Common myeloid progenitor, CD34-positive (primary cell): Measurements from ENCODE around the gene GRPEL1.

ENCODE experiments used
- CTCF ChIA-PET: fragments of 350-600 bp; sonication (Branson Sonifier 250); formaldehyde crosslinking; loops from one replicate; lab custom pipeline; 2021; ENCODE audit warnings: antibody characterized with exemption; lab: Charles Lee
- POLR2A ChIA-PET: fragments of 350-600 bp; sonication (Branson Sonifier 250); formaldehyde crosslinking; loops from one replicate; lab custom pipeline; 2021; ENCODE audit warnings: antibody characterized with exemption; lab: Charles Lee
- DNase-seq, 3 donors: peaks; one replicate each; pipeline versions ENCODE4 v3.0.0 to v3.0.0-alpha.2; 2013
- H3K27ac ChIP-seq, 2 experiments: 1 replicate in 1 of 2; 2 replicates in 1 of 2; pipeline ENCODE4 v1.7.0; 2013; ENCODE audit warnings: inconsistent platforms in 2 of 2, low read length in 2 of 2, mild to moderate bottlenecking in 2 of 2, low read depth in 1 of 2, moderate library complexity in 1 of 2; ENCODE audit not compliant: severe bottlenecking in 2 of 2, insufficient read depth in 1 of 2, poor library complexity in 1 of 2
- H3K27me3 ChIP-seq, 5 experiments: replicated peaks in 2 of 5; 1 replicate in 3 of 5; 2 replicates in 2 of 5; pipeline versions ENCODE4 v1.6.1 to v1.7.0; 2013; ENCODE audit warnings: low read length in 4 of 5, mild to moderate bottlenecking in 2 of 5, moderate library complexity in 2 of 5, inconsistent platforms in 1 of 5; ENCODE audit not compliant: insufficient read depth in 5 of 5, control insufficient read depth in 4 of 5
- H3K36me3 ChIP-seq, 4 experiments: 1 replicate in 2 of 4; 2 replicates in 2 of 4; pipeline versions ENCODE4 v1.6.1 to v1.7.0; 2013; ENCODE audit warnings: low read length in 3 of 4, control low read depth in 1 of 4, mild to moderate bottlenecking in 1 of 4; ENCODE audit not compliant: control insufficient read depth in 4 of 4, insufficient read depth in 4 of 4
- H3K4me1 ChIP-seq, 4 experiments: 1 replicate in 3 of 4; 2 replicates in 1 of 4; pipeline versions ENCODE4 v1.6.1 to v1.7.1; 2013; ENCODE audit warnings: low read length in 3 of 4, mild to moderate bottlenecking in 3 of 4, control low read depth in 1 of 4, inconsistent platforms in 1 of 4, moderate library complexity in 1 of 4; ENCODE audit not compliant: control insufficient read depth in 4 of 4, insufficient read depth in 4 of 4; ENCODE audit errors: control extremely low read depth in 1 of 4
- H3K4me3 ChIP-seq, 7 experiments: 1 replicate in 4 of 7; 2 replicates in 3 of 7; pipeline versions ENCODE4 v1.5.1 to v1.7.0; 2013; ENCODE audit warnings: mild to moderate bottlenecking in 7 of 7, low read length in 6 of 7, moderate library complexity in 6 of 7, inconsistent platforms in 2 of 7, low read depth in 2 of 7, control low read depth in 1 of 7; ENCODE audit not compliant: insufficient read depth in 4 of 7, control insufficient read depth in 1 of 7; ENCODE audit errors: extremely low read depth in 1 of 7
- H3K9me3 ChIP-seq, 5 experiments: 1 replicate in 4 of 5; 2 replicates in 1 of 5; pipeline versions ENCODE4 v1.6.1 to v1.7.1; 2013; ENCODE audit warnings: low read length in 4 of 5, mild to moderate bottlenecking in 2 of 5, inconsistent platforms in 1 of 5, low read depth in 1 of 5, moderate library complexity in 1 of 5; ENCODE audit not compliant: control insufficient read depth in 4 of 5, insufficient read depth in 2 of 5; ENCODE audit errors: control extremely low read depth in 1 of 5
- WGBS: methylation state at CpG from one replicate; pipeline ENCODE4 v1.1.5; 2013; ENCODE audit not compliant: insufficient coverage; 5-methylcytosine and 5-hydroxymethylcytosine counted together

GRPEL1 gene

GRCh38 chr4:7068279-7068842 is 497 bp upstream of the GRPEL1 start:
- POLR2A ChIA-PET, result no interaction called here
- no peak for DNase-seq
- CTCF ChIA-PET, result interaction anchor here (0.9 to 9.2 kb wide), 7 partner anchors 14 to 449 kb away, joined by 3 to 113 read pairs (median 5); partner anchors contain the start of gene TADA2B
- Histone ChIP-seq H3K36me3 (peaks cover 5 to 12% (median 9%) of the 10 kb centered on the region in 4 experiments), H3K27ac (peak overlapping the region in 1 of 2 experiments; percentile 57), H3K27me3 (peaks cover 0 to 48% (median 10%) of the 10 kb centered on the region in 5 experiments), H3K9me3 (no peaks in the 10 kb centered on the region), H3K4me1 (peaks cover 8 to 31% (median 28%) of the 10 kb centered on the region in 4 experiments), H3K4me3 (peak overlapping the region; percentile 64 to 86 (median 77))
- WGBS, result under 1% methylated on average over 41 of the region's 50 CpGs

- peaks cover 0 to 41% (median 10%) of the 10 kb centered on the region in 5 experiments for H3K27me3 ChIP-seq
- POLR2A ChIA-PET, result no interaction called here
- H3K4me3 ChIP-seq, result peak overlapping the region in 6 of 7 experiments; percentile 4 to 86 (median 80)
- peaks cover 8 to 31% (median 28%) of the 10 kb centered on the region in 4 experiments for H3K4me1 ChIP-seq
- H3K36me3 ChIP-seq, result peaks cover 5 to 22% (median 17%) of the 10 kb centered on the region in 4 experiments
- peak overlapping the region in 1 of 2 experiments; percentile 49 for H3K27ac ChIP-seq
- 34% methylated on average over 5 of the region's 13 CpGs for WGBS
- CTCF ChIA-PET, result interaction anchor here (0.9 to 9.2 kb wide), 6 partner anchors 12 to 175 kb away, joined by 3 to 113 read pairs (median 25); partner anchors contain the start of gene TADA2B
- DNase-seq, result peak in 1 of 3 donors; percentile 51
- H3K9me3 ChIP-seq, result no peaks in the 10 kb centered on the region
Observed at GRCh38 chr4:7067126-7067451, 775 bp downstream of the GRPEL1 start.

- peak overlapping the region in 2 of 7 experiments; percentile 83 to 86 for H3K4me3 ChIP-seq
- ChIA-PET POLR2A (no interaction called here), CTCF (interaction anchor here (1.0 to 9.2 kb wide), 6 partner anchors 11 to 93 kb away, joined by 3 to 113 read pairs (median 8); partner anchors contain the start of gene TADA2B)
- 97% methylated on average over 3 of the region's 4 CpGs for WGBS
- no peak for DNase-seq
- H3K36me3 ChIP-seq, result peaks cover 8 to 28% (median 23%) of the 10 kb centered on the region in 4 experiments
- H3K27ac ChIP-seq, result no peak overlapping the region
- no peaks in the 10 kb centered on the region for H3K9me3 ChIP-seq
- peaks cover 8 to 31% (median 28%) of the 10 kb centered on the region in 4 experiments for H3K4me1 ChIP-seq
- H3K27me3 ChIP-seq, result peaks cover 0 to 41% (median 10%) of the 10 kb centered on the region in 5 experiments
Observed at GRCh38 chr4:7066493-7066892, 1.4 kb downstream of the GRPEL1 start.

GRCh38 chr4:7066006-7066405 is 1.9 kb downstream of the GRPEL1 start:
- no peaks in the 10 kb centered on the region for H3K9me3 ChIP-seq
- ChIA-PET CTCF (interaction anchor here (1.0 to 9.2 kb wide), 6 partner anchors 11 to 92 kb away, joined by 3 to 113 read pairs (median 8); partner anchors contain the start of gene TADA2B), POLR2A (no interaction called here)
- H3K36me3 ChIP-seq, result peaks cover 9 to 33% (median 28%) of the 10 kb centered on the region in 4 experiments
- H3K27me3 ChIP-seq, result peaks cover 0 to 38% (median 7%) of the 10 kb centered on the region in 5 experiments
- no peak overlapping the region for H3K4me3 ChIP-seq
- DNase-seq, result no peak
- over 99% methylated on average over 10 of the region's 11 CpGs for WGBS
- H3K27ac ChIP-seq, result no peak overlapping the region
- peaks cover 8 to 31% (median 28%) of the 10 kb centered on the region in 4 experiments for H3K4me1 ChIP-seq

GRCh38 chr4:7063362-7063761 is 4.5 kb downstream of the GRPEL1 start:
- Histone ChIP-seq H3K27me3 (peaks cover 0 to 43% (median 7%) of the 10 kb centered on the region in 5 experiments), H3K4me3 (no peak overlapping the region), H3K9me3 (no peaks in the 10 kb centered on the region), H3K27ac (no peak overlapping the region), H3K4me1 (peaks cover 5 to 22% (median 17%) of the 10 kb centered on the region in 4 experiments), H3K36me3 (peaks cover 9 to 54% (median 44%) of the 10 kb centered on the region in 4 experiments)
- no peak for DNase-seq
- WGBS, result 100% methylated on average over 3 of the region's 4 CpGs
- ChIA-PET POLR2A (no interaction called here), CTCF (interaction anchor here (1.3 to 2.4 kb wide), 4 partner anchors 9 to 22 kb away, joined by 3 to 7 read pairs (median 6); no protein-coding TSS in a partner anchor)

- Histone ChIP-seq H3K36me3 (peaks cover 9 to 54% (median 44%) of the 10 kb centered on the region in 4 experiments), H3K9me3 (no peaks in the 10 kb centered on the region), H3K4me3 (no peak overlapping the region), H3K4me1 (peaks cover 5 to 21% (median 15%) of the 10 kb centered on the region in 4 experiments), H3K27me3 (peaks cover 0 to 45% (median 7%) of the 10 kb centered on the region in 5 experiments), H3K27ac (no peak overlapping the region)
- no peak for DNase-seq
- 97% methylated on average over 4 of the region's 4 CpGs for WGBS
- POLR2A ChIA-PET, result no interaction called here
- CTCF ChIA-PET, result interaction anchor here (0.6 to 2.4 kb wide), 7 partner anchors 8 to 521 kb away, joined by 3 to 7 read pairs (median 4); no protein-coding TSS in a partner anchor
Observed at GRCh38 chr4:7062816-7063215, 5.0 kb downstream of the GRPEL1 start.
